ENCODE measurements around the gene ZNF559.
"Not testable (repeated sequence)": the region's sequence is repeated elsewhere in the genome, so short reads cannot be mapped to it uniquely, and the experiment has no call there.

Gene ZNF559

DNA sequence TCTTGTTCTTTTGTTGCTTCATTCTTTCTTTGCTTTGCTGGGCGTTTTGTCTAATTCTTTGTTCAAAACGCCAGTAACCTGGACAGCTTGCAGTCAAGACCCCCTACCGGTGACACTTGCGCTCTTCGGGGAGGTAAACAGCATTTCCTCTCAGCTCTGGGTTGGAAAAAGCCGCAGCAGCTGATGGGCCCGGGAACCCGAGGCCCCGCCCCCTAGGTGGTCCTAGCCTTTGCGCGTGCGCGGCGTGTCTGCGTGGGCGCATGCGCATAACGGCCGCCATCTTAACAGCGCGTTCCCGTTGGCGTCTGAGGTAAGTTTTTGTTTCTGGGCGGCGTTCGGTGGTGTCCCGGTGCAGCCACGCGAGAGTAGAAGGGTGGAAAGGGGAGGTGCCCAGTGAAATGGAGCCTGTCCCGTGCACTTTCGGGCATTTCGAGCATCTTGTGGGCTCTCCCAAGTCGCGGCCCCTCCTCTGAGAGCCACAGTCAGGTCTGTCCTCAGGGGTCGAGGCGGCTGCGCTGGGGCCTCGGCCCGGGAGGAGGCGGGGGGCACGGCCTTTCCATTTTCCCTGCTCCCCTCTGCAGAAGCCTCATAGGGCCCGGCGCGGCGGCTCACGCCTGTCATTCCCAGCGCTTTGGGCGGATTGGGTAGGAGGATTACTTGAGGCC lies at the start of gene ZNF559:
Gene ZNF559 (plus strand): TSS at position 261 of the 665 bp plus-strand sequence. CDS start 14,371 bp downstream, outside the sequence.
- Histone ChIP-seq H3K27ac (peak within 1 kb of the TSS in 20 of 21 experiments; percentile 65 to 92 (median 87)), H3K4me3 (peak within 1 kb of the TSS; percentile 57 to 79 (median 68))

GRCh38 chr19:9283485-9283884 lies 40.5 kb upstream of the ZNF559 start:
- H3K4me3 ChIP-seq = peak overlapping the region in 3 of 7 experiments; percentile 18 to 29 (median 27)
- H3K27ac ChIP-seq = not testable (repeated sequence)

- no peak overlapping the region for H3K4me3 ChIP-seq
- H3K27ac ChIP-seq = no peak overlapping the region
Measured at GRCh38 chr19:9289231-9289884, 34.6 kb upstream of the ZNF559 start.

DNA sequence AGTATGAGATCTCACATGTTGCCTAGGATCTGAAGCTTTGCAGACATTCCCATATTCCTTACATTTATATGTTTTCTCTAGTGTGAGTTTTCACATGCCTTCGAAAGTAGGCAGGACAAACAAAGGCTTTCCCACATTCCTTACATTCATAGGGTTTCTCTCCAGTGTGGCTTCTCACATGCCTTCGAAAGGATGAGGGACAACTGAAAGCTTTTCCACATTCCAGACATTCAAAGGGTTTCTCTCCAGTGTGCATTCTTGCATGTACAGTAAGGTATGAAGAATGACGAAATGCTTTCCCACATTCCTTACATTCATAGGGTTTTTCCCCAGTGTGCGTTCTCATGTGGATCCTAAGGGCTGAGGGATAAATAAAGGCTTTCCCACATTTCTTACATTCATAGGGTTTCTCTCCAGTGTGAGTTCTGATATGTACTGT lies 28.5 kb upstream of the ZNF559 start:
- Histone ChIP-seq H3K27ac (no peak overlapping the region), H3K4me3 (no peak overlapping the region)

DNA sequence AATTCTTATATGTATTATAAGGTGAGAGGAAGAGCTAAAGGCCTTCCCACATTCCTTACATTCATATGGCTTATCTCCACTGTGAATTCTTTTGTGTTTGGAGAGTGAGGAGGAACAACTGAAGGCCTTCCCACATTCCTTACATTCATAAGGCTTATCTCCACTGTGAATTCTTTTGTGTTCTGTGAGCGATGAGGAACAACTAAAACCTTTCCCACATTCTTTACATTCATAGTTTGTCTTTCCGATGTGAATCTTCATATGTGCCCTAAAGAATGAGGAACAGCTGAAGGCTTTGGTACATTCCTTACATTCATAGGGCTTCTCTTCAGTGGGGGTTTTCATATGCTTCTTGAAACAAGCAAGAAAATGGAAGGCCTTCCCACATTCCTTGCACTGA lies 27.6 kb upstream of the ZNF559 start:
- Histone ChIP-seq H3K27ac (no peak overlapping the region), H3K4me3 (no peak overlapping the region)

GRCh38 chr19:9306443-9306842 lies 17.5 kb upstream of the ZNF559 start:
- H3K27ac ChIP-seq = peak overlapping the region in 1 of 21 experiments; percentile 12
- H3K4me3 ChIP-seq = no peak overlapping the region

DNA sequence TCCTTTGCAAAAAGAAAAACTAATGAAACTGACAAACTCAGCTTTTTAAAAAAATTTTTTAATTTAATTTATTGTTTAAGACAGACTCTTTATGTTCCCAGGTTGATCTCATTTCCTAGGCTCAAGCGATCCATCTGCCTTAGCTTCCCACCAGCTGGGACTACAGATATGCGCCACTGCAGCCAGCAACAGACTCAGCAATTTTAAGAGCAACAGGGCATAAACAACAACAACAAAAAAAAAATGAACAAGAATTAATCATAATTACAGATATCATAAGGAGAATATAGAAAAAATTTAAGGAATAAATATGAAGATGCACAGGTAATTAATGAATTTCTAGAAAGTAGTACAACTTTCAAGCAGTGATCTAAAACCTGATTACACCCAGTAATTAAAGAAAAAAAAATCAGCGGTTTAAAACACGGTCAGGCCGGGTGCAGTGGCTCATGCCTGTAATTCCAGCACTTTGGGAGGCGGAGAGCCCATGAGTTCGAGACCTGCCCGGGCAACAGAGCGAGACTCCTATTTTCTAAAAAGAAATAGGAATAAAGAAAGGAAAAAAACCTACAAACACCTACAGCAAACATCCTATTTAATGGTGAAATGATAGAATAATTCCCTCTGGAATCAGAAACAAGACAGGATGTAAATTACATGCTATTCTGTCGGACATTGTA lies 15.7 kb upstream of the ZNF559 start:
- H3K4me3 ChIP-seq = peak overlapping the region in 5 of 7 experiments; percentile 62 to 95 (median 89)

DNA sequence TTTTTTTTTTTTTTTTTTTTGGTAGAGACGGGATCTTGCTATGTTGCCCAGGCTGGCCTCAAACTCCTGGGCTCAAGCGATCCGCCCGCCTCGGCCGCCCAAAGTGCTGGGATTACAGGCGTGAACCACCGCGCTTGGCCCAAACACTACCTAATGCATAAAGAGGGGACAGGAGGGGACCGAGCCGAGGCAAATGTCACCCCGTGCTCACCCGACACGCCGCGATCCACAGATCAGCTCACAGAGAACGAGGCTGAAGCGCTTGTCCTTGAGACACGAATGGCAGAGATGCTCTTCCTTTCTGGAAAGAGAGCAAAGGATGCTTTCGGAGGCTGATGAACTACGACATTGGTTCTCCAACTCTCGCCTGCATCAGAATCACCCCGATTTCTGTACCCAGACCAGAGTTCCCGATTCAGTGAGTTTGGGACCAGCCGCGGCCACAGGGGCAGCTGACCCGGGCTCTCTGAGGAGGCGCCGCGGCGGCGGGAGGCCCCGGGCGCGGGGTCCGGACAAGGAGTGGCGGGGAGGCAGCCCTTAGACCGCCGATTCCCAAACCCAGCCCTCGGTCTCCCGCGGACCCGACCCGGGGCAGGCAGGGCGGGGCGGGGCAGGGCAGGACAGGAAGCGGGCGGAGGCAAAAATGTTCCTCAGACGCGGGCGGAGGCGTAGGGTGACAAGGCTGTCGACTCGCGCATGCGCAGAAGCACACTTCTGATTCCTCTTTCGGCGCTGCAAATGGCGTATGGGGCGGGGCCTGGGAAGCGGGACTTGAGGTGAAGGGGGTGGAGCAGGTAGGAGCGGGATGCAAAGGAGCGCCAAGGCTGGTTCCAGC lies 14.6 kb upstream of the ZNF559 start, which contains the start of gene ZNF699:
Gene ZNF699 (minus strand): TSS at position 700 of the 835 bp plus-strand sequence. CDS start 4,719 bp downstream, outside the sequence.
- H3K27ac ChIP-seq = peak within 1 kb of the TSS; percentile 80 to 99 (median 96)
- peak within 1 kb of the TSS; percentile 62 to 95 (median 89) for H3K4me3 ChIP-seq

More for the DNA sequence above, 15.7 kb upstream of the ZNF559 start:
- peak overlapping the region in 2 of 21 experiments; percentile 89 to 95 for H3K27ac ChIP-seq

DNA sequence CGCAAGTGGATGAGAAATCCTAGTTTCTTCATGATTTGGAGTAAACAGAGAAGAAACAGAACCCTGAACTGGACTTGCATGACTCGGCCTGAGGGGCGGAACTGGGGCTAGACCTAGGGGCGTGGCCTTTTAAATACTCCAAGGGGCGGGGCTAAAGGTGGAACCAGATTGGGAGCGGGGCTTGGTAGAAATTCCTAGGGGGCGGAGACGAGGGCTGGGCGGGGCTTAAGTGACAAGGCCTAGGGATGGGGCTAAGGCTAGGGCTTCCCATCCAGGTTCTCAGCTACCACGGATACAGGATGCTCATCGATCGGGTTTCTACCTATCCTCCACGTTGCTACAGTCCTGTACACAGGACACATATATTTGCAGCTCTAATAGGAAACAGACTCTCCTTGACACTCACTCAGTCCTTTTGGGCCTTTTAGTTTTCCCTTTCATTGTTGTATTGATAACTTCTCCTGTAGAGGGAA lies 14.0 kb upstream of the ZNF559 start:
- H3K27ac ChIP-seq = peak overlapping the region in 20 of 21 experiments; percentile 87 to 99 (median 96)
- H3K4me3 ChIP-seq = peak overlapping the region; percentile 62 to 95 (median 89)

DNA sequence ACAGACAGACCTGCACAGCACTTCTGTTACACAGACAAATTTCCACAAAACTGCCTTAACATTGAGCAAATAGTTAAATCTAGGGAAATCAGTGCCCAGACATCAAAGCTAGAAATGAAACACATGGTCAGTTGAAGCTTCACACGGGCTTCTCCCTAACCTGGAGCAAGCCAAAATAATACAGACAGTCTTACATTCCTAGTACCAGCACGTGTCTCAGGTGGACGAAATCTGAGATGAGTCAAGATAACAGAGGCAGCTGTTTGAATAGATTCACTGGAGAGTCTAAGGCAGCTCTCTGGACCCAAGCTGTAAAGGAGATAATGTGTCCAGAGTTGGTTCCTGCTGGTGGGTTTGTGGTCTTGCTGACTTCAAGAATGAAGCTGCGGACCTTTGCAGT lies 10.2 kb upstream of the ZNF559 start:
- H3K4me3 ChIP-seq = no peak overlapping the region
- no peak overlapping the region for H3K27ac ChIP-seq

DNA sequence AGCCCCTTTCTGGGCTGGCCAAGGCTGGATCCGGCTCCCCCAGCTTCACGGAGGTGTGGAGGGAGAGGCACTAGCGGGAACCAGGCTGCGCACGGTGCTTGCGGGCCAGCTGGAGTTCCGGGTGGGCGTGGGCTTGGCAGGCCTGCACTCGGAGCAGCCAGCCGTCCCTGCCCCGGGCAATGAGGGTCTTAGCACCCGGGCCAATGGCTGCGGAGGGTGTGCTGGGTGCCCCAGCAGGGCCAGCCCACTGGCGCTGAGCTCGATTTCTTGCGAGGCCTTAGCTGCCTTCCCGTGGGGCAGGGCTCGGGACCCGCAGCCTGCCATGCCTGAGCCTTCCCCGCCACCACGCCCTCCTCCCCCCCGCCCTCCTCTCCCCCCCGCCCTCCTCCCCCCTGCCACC lies 2.6 kb upstream of the ZNF559 start:
- Histone ChIP-seq H3K4me3 (no peak overlapping the region), H3K27ac (no peak overlapping the region)

DNA sequence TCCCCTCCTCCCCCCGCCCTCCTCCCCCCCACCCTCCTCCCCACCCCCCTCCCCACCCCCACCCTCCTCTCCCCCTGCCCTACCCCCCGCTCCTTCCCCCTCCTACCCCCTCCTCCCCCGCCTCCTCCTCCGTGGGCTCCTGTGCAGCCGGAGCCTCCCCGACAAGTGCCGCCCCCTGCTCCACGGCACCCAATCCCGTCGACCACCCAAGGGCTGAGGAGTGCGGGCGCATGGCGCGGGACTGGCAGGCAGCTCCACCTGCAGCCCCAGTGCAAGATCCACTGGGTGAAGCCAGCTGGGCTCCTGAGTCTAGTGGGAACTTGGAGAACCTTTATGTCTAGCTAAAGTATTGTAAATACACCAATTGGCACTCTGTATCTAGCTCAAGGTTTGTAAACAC lies 2.2 kb upstream of the ZNF559 start:
- H3K27ac ChIP-seq, H3K4me3 ChIP-seq: not testable (repeated sequence)

GRCh38 chr19:9322201-9322600 lies 1.8 kb upstream of the ZNF559 start:
- H3K4me3 ChIP-seq, H3K27ac ChIP-seq: not testable (repeated sequence)

GRCh38 chr19:9323557-9323918 lies 441 bp upstream of the ZNF559 start:
- H3K4me3 ChIP-seq = peak overlapping the region; percentile 57 to 79 (median 68)
- H3K27ac ChIP-seq = peak overlapping the region in 20 of 21 experiments; percentile 37 to 92 (median 86)

DNA sequence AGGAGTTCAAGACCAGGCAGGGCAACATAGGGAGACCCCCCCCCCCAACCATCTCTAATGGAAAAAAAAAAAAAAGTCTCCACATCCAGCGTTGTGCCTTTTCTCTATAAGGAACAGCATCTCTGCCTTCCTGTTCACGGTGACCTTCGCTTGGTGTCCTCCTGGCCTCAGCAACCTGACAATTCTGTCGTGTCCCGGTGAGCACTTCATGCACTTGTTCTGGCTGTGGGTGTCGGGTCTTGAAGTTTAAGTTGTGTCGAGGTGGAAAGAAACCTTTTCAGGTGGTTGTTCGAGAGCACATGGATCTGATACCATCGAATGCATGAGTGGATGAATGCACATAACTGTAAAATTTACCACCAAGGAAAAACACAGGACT lies 594 bp downstream of the ZNF559 start:
- H3K27ac ChIP-seq = peak overlapping the region in 20 of 21 experiments; percentile 65 to 92 (median 87)
- H3K4me3 ChIP-seq = peak overlapping the region; percentile 57 to 79 (median 68)

GRCh38 chr19:9329999-9330398 lies 6.0 kb downstream of the ZNF559 start:
- Histone ChIP-seq H3K4me3 (no peak overlapping the region), H3K27ac (no peak overlapping the region)

- H3K4me3 ChIP-seq = no peak overlapping the region
Measured at GRCh38 chr19:9342610-9343304, 18.8 kb downstream of the ZNF559 start.

DNA sequence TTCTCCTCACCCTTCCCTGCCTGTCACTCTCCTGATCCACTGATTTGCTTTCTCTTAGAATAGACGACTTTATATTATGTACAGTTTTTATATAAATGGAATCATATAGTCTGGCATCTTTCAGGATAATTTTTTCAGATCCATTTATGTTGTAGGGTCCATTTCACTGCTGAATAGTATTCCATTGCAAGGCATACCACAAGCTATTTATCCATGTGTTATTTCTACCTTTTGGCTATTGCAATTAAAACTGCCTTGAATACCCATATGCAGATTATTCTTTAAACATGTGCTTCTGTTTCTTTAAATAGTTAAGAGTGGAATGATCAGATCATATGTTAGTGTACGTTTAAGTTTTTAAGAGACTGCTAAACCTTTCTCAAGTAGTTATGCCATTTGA lies 21.0 kb downstream of the ZNF559 start:
- no peak overlapping the region for H3K4me3 ChIP-seq

More at GRCh38 chr19:9342610-9343304, 18.8 kb downstream of the ZNF559 start:
- H3K27ac ChIP-seq = no peak overlapping the region

GRCh38 chr19:9348253-9348652 lies 24.3 kb downstream of the ZNF559 start:
- Histone ChIP-seq H3K4me3 (no peak overlapping the region), H3K27ac (no peak overlapping the region)

More for the DNA sequence above, 21.0 kb downstream of the ZNF559 start:
- no peak overlapping the region for H3K27ac ChIP-seq

All from skin epidermis (tissue), 12 donors.